ENCODE data around the gene RNF220.

RNF220 gene

GRCh38 chr1:44634606-44635189, 229.6 kb downstream of the RNF220 start:
- no peak overlapping the region for H3K27ac ChIP-seq
- in situ Hi-C loops (cut with HindIII; ENCODE audit: low pct_ligation_motif_present, low sequenced_read_pairs), result no loop called here
- H3K36me3 ChIP-seq (replicated peaks), result peaks cover 50% of the 10 kb centered on the region
- H3K4me3 ChIP-seq (ENCODE audit: low read depth, low read length), result no peak overlapping the region
- TF ChIP-seq CTCF (IDR thresholded peaks at IDR 0.05; ENCODE audit: low read depth, low read length, missing control alignments), result no peak
- H3K27me3 ChIP-seq (replicated peaks), result no peaks in the 10 kb centered on the region
- no peak for DNase-seq

GRCh38 chr1:44635439-44635838, 230.4 kb downstream of the RNF220 start:
- Histone ChIP-seq H3K27ac (no peak overlapping the region), H3K27me3 (replicated peaks) (no peaks in the 10 kb centered on the region), H3K4me3 (ENCODE audit: low read depth, low read length) (no peak overlapping the region), H3K36me3 (replicated peaks) (peaks cover 50% of the 10 kb centered on the region)
- TF ChIP-seq CTCF (IDR thresholded peaks at IDR 0.05; ENCODE audit: low read depth, low read length, missing control alignments), result no peak
- in situ Hi-C loops (cut with HindIII; ENCODE audit: low pct_ligation_motif_present, low sequenced_read_pairs), result no loop called here
- DNase-seq, result no peak

- no peak for TF ChIP-seq CTCF (IDR thresholded peaks at IDR 0.05; ENCODE audit: low read depth, low read length, missing control alignments)
- H3K27ac ChIP-seq, result no peak overlapping the region
- no peaks in the 10 kb centered on the region for H3K27me3 ChIP-seq (replicated peaks)
- in situ Hi-C loops (cut with HindIII; ENCODE audit: low pct_ligation_motif_present, low sequenced_read_pairs), result no loop called here
- H3K4me3 ChIP-seq (ENCODE audit: low read depth, low read length), result no peak overlapping the region
- no peak for DNase-seq
- H3K36me3 ChIP-seq (replicated peaks), result peaks cover 55% of the 10 kb centered on the region
These were observed 231.1 kb downstream of the RNF220 start for GRCh38 chr1:44636083-44636687.

GRCh38 chr1:44636688-44637598, 231.9 kb downstream of the RNF220 start:
- no peak for DNase-seq
- Histone ChIP-seq H3K36me3 (replicated peaks) (peaks cover 62% of the 10 kb centered on the region), H3K27ac (no peak overlapping the region), H3K27me3 (replicated peaks) (no peaks in the 10 kb centered on the region), H3K4me3 (ENCODE audit: low read depth, low read length) (no peak overlapping the region)
- in situ Hi-C loops (cut with HindIII; ENCODE audit: low pct_ligation_motif_present, low sequenced_read_pairs), result no loop called here
- TF ChIP-seq CTCF (IDR thresholded peaks at IDR 0.05; ENCODE audit: low read depth, low read length, missing control alignments), result no peak

- DNase-seq, result no peak
- in situ Hi-C loops (cut with HindIII; ENCODE audit: low pct_ligation_motif_present, low sequenced_read_pairs), result no loop called here
- peaks cover 70% of the 10 kb centered on the region for H3K36me3 ChIP-seq (replicated peaks)
- TF ChIP-seq CTCF (IDR thresholded peaks at IDR 0.05; ENCODE audit: low read depth, low read length, missing control alignments), result no peak
- H3K4me3 ChIP-seq (ENCODE audit: low read depth, low read length), result no peak overlapping the region
- no peaks in the 10 kb centered on the region for H3K27me3 ChIP-seq (replicated peaks)
- H3K27ac ChIP-seq, result no peak overlapping the region
These were observed 232.8 kb downstream of the RNF220 start for GRCh38 chr1:44637702-44638411.
